CMK (cell line): ENCODE measurements around the gene DDI2.

Experiments
- DNase-seq: peaks from one replicate; pipeline ENCODE4 v3.0.0-alpha.2; 2010; ENCODE audit warnings: low read depth

Gene DDI2

GRCh38 chr1:15605398-15606383 lies 11.6 kb upstream of the DDI2 start:
- DNase-seq, result no peak

GRCh38 chr1:15609631-15610030 lies 7.6 kb upstream of the DDI2 start:
- no peak for DNase-seq

GRCh38 chr1:15610167-15610566 lies 7.1 kb upstream of the DDI2 start:
- DNase-seq, result no peak

GRCh38 chr1:15616373-15617172 lies 685 bp upstream of the DDI2 start:
- DNase-seq, result no peak

GRCh38 chr1:15618077-15618654 lies 908 bp downstream of the DDI2 start:
- no peak for DNase-seq

- no peak for DNase-seq
Measured at GRCh38 chr1:15618655-15619525, 1.6 kb downstream of the DDI2 start.

- no peak for DNase-seq
Measured at GRCh38 chr1:15620155-15620545, 2.9 kb downstream of the DDI2 start.

GRCh38 chr1:15620902-15621682 lies 3.8 kb downstream of the DDI2 start:
- DNase-seq, result no peak

GRCh38 chr1:15621975-15622374 lies 4.7 kb downstream of the DDI2 start:
- DNase-seq, result no peak

GRCh38 chr1:15622712-15623373 lies 5.6 kb downstream of the DDI2 start:
- DNase-seq, result no peak

- no peak for DNase-seq
Measured at GRCh38 chr1:15623435-15623834, 6.2 kb downstream of the DDI2 start.

GRCh38 chr1:15624133-15624714 lies 7.0 kb downstream of the DDI2 start:
- DNase-seq, result no peak

- DNase-seq, result no peak
Measured at GRCh38 chr1:15625056-15625917, 8.0 kb downstream of the DDI2 start.

- DNase-seq, result no peak
Measured at GRCh38 chr1:15626269-15626950, 9.2 kb downstream of the DDI2 start.

- no peak for DNase-seq
Measured at GRCh38 chr1:15627343-15627988, 10.2 kb downstream of the DDI2 start.

- DNase-seq, result no peak
Measured at GRCh38 chr1:15628003-15628402, 10.7 kb downstream of the DDI2 start.

GRCh38 chr1:15633756-15634420 lies 16.6 kb downstream of the DDI2 start:
- DNase-seq, result no peak
